Forelimb muscle (tissue), 1 donor: ENCODE results near the gene BNIP5. TPM values are rescaled to one million over a fixed set of nuclear protein-coding genes. Genes with fewer than 3 reads are reported as not detected.

ENCODE experiments used
- DNase-seq: peaks from one replicate; pipeline ENCODE4 v3.0.0-alpha.2; 2013; ENCODE audit warnings: low read depth
- polyA plus RNA-seq: library from polyadenylated mRNA; unstranded; fragments of 120-200 nt; gene quantifications from one replicate; pipeline ENCODE4 v1.2.1, GENCODE V29; 2013; ENCODE audit not compliant: insufficient read length

The BNIP5 gene
- polyA plus RNA-seq, 1 donor: 0.09 TPM

- no peak for DNase-seq
Observed at GRCh38 chr6:36323062-36323461, 13.6 kb downstream of the BNIP5 start.

- DNase-seq: no peak
Observed at GRCh38 chr6:36322591-36322990, 14.1 kb downstream of the BNIP5 start.

- no peak for DNase-seq
Observed at GRCh38 chr6:36320475-36320874, 16.2 kb downstream of the BNIP5 start.

GRCh38 chr6:36319821-36320220 lies 16.9 kb downstream of the BNIP5 start:
- no peak for DNase-seq

GRCh38 chr6:36319436-36319762 lies 17.3 kb downstream of the BNIP5 start:
- no peak for DNase-seq

GRCh38 chr6:36318690-36319435 lies 17.8 kb downstream of the BNIP5 start:
- no peak for DNase-seq

GRCh38 chr6:36317623-36318022 lies 19.1 kb downstream of the BNIP5 start:
- DNase-seq: no peak

- DNase-seq: no peak
Observed at GRCh38 chr6:36315921-36316320, 20.8 kb downstream of the BNIP5 start.

GRCh38 chr6:36314221-36315014 lies 22.3 kb downstream of the BNIP5 start:
- no peak for DNase-seq

GRCh38 chr6:36313649-36313936 lies 23.1 kb downstream of the BNIP5 start:
- no peak for DNase-seq

- no peak for DNase-seq
Observed at GRCh38 chr6:36312854-36313648, 23.6 kb downstream of the BNIP5 start.

GRCh38 chr6:36309900-36310299 lies 26.8 kb downstream of the BNIP5 start:
- no peak for DNase-seq

- DNase-seq: no peak
Observed at GRCh38 chr6:36309203-36309602, 27.5 kb downstream of the BNIP5 start.

GRCh38 chr6:36308514-36308913 lies 28.2 kb downstream of the BNIP5 start:
- no peak for DNase-seq

- DNase-seq: no peak
Observed at GRCh38 chr6:36306375-36306774, 30.3 kb downstream of the BNIP5 start.

- DNase-seq: no peak
Observed at GRCh38 chr6:36305885-36306284, 30.8 kb downstream of the BNIP5 start.

GRCh38 chr6:36302227-36302976 lies 34.3 kb downstream of the BNIP5 start:
- DNase-seq: peak; percentile 84

GRCh38 chr6:36301781-36302180 lies 34.9 kb downstream of the BNIP5 start:
- DNase-seq: no peak

GRCh38 chr6:36301085-36301658 lies 35.5 kb downstream of the BNIP5 start:
- no peak for DNase-seq

- DNase-seq: no peak
Observed at GRCh38 chr6:36298027-36298426, 38.7 kb downstream of the BNIP5 start.

GRCh38 chr6:36297511-36297910 lies 39.2 kb downstream of the BNIP5 start:
- no peak for DNase-seq

- DNase-seq: no peak
Observed at GRCh38 chr6:36297051-36297450, 39.6 kb downstream of the BNIP5 start.
